Left lobe of liver (tissue), 2 donors: ENCODE results near the gene MXRA7. TPM values are rescaled to one million over a fixed set of nuclear protein-coding genes. Genes with fewer than 3 reads are reported as not detected.
"Not testable (repeated sequence)": the region's sequence is repeated elsewhere in the genome, so short reads cannot be mapped to it uniquely, and the experiment has no call there.

Experiments used
- ATAC-seq: fragments of 200-7000 bp; cut with Tn5 transposase; one replicate; pipeline ENCODE4 v1.9.1; 2020; ENCODE audit warnings: mild to moderate bottlenecking, moderate library complexity
- DNase-seq: peaks from one replicate; pipeline ENCODE4 v3.0.0-alpha.2; 2020; ENCODE audit warnings: low spot score
- total RNA-seq: library from RNA; stranded (reverse); gene quantifications from one replicate; pipeline ENCODE4 v1.2.1, GENCODE V29; 2021
- donor health status: DM: no; HTN: no; CAD: no; lungs with moderate emphysema.
- donor health status: DM: no; HTN: yes; CAD: no.

MXRA7 gene
- total RNA-seq: 9.3 TPM

GRCh38 chr17:76710863-76711611 lies at the start of gene MXRA7:
MXRA7 (minus strand) TSS chr17:76710965; CDS start chr17:76710946, 19 bp downstream.
- peak; percentile 84 for ATAC-seq
- no peak for DNase-seq

- DNase-seq: no peak
- ATAC-seq: no peak
Observed at GRCh38 chr17:76758570-76758969, 47.8 kb upstream of the MXRA7 start.

- ATAC-seq: no peak
- no peak for DNase-seq
Observed at GRCh38 chr17:76757256-76757655, 46.5 kb upstream of the MXRA7 start.

GRCh38 chr17:76755285-76755684 lies 44.5 kb upstream of the MXRA7 start:
- no peak for ATAC-seq

GRCh38 chr17:76753061-76753961 lies 42.5 kb upstream of the MXRA7 start:
- DNase-seq: no peak

More at GRCh38 chr17:76755285-76755684, 44.5 kb upstream of the MXRA7 start:
- no peak for DNase-seq

GRCh38 chr17:76752006-76752405 lies 41.2 kb upstream of the MXRA7 start:
- DNase-seq (no peak), ATAC-seq (no peak)

More at GRCh38 chr17:76753061-76753961, 42.5 kb upstream of the MXRA7 start:
- no peak for ATAC-seq

GRCh38 chr17:76751416-76751993 lies 40.7 kb upstream of the MXRA7 start:
- DNase-seq (no peak), ATAC-seq (no peak)

- ATAC-seq (no peak), DNase-seq (no peak)
Observed at GRCh38 chr17:76748657-76749056, 37.9 kb upstream of the MXRA7 start.

- DNase-seq (no peak), ATAC-seq (no peak)
Observed at GRCh38 chr17:76747716-76748363, 37.1 kb upstream of the MXRA7 start.

- DNase-seq, ATAC-seq: not testable (repeated sequence)
Observed at GRCh38 chr17:76745785-76746184, 35.0 kb upstream of the MXRA7 start.

GRCh38 chr17:76744747-76745146 lies 34.0 kb upstream of the MXRA7 start:
- DNase-seq (no peak), ATAC-seq (no peak)

GRCh38 chr17:76742958-76743357 lies 32.2 kb upstream of the MXRA7 start:
- ATAC-seq: no peak
- no peak for DNase-seq

- no peak for ATAC-seq
- DNase-seq: no peak
Observed at GRCh38 chr17:76740329-76741118, 29.8 kb upstream of the MXRA7 start.

GRCh38 chr17:76739568-76740115 lies 28.9 kb upstream of the MXRA7 start:
- not testable (repeated sequence) for ATAC-seq, DNase-seq

- ATAC-seq: no peak
- no peak for DNase-seq
Observed at GRCh38 chr17:76738468-76738850, 27.7 kb upstream of the MXRA7 start.

GRCh38 chr17:76737676-76738467 lies 27.1 kb upstream of the MXRA7 start, which contains the start of gene MFSD11:
MFSD11 (plus strand) TSS chr17:76738119; CDS start chr17:76738353, 234 bp downstream.
- ATAC-seq: peak; percentile 78
- DNase-seq: peak; percentile 95

- DNase-seq (peak; percentile 99), ATAC-seq (peak; percentile 80)
Observed at GRCh38 chr17:76737082-76737675, 26.4 kb upstream of the MXRA7 start, which contains the start of gene SRSF2. SRSF2 (minus strand) TSS chr17:76737331; CDS start chr17:76737160, 171 bp downstream.

- peak; percentile 57 for ATAC-seq
- peak; percentile 83 for DNase-seq
Observed at GRCh38 chr17:76736349-76737081, 25.8 kb upstream of the MXRA7 start.
